ENCODE results near the gene TSGA10IP.
A peak's percentile ranks its signal among the peaks of the same experiment; 100 is the strongest.

The TSGA10IP gene

GRCh38 chr11:65918211-65919140, 26.8 kb upstream of the TSGA10IP start, which contains the start of gene C11orf68:
Gene C11orf68, minus strand, starts transcription at chr11:65919062. Its CDS starts 31 bp downstream, at chr11:65919031.
- ATAC-seq, result peak; percentile 72
- DNase-seq, result no peak

DNA sequence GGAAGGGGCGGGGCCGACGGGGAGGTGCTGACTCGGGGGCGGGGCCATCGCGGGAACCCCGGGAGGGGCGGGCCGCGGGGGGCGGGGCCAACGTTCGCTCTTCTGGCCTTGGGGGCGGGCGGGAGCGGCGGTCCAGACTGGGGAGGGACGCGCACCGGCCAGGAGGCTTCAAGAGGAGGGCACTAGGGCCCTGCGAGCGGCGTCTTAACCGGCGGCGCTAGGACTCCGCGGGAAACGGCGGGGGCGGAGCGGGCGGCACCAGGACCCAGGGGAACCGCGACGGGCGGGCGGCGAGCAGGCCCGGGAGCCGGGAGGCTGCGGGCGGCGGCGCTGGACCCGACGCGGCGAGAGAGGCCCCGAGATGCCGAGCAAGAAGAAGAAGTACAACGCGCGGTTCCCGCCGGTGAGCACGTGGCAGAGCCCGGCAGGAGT, 26.1 kb upstream of the TSGA10IP start, which contains the start of gene DRAP1:
DRAP1 (plus strand) TSS at position 286 of the 432 bp plus-strand sequence; CDS start at position 362, 76 bp downstream.
- peak; percentile 100 for DNase-seq
- peak; percentile 94 for ATAC-seq

DNA sequence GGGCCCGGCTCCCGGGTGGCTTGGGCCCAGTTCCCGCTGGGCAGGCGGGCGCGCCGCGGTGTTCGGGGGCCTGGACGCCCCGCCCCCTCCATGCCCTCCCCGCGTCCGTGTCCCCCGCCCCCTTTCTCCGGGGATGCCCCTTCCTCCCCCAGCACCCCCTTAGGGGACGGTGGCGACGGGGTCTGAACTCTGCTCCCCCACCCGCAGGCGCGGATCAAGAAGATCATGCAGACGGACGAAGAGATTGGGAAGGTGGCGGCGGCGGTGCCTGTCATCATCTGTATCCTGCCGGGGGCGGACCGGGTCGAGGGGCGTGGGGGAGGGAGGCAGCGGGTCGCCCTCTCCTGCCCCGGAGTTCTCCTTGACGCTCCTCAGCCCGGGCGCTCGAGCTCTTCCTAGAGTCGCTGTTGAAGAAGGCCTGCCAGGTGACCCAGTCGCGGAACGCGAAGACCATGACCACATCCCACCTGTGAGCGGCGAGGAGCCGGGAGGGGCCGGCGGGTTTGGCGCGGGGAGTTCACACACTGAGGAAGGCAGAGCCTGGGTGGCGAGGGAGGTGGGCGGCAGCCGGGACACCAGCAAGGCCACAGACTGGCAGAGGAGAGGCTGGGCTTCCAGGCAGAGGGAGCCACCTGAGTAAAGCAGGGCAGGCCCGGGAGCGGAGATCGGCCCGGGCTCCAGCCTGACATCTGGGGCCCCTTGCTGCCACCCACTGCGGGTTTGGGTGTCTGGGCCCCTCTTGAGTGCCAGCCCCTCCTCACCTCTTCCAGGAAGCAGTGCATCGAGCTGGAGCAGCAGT, 25.5 kb upstream of the TSGA10IP start:
- ATAC-seq, result peak; percentile 45

GRCh38 chr11:65920372-65920802, 24.9 kb upstream of the TSGA10IP start:
- no peak for ATAC-seq
- no peak for DNase-seq

More for the DNA sequence above, 25.5 kb upstream of the TSGA10IP start:
- peak; percentile 64 for DNase-seq

- DNase-seq, result no peak
- ATAC-seq, result no peak
Measured at GRCh38 chr11:65921033-65921555, 24.2 kb upstream of the TSGA10IP start.

DNA sequence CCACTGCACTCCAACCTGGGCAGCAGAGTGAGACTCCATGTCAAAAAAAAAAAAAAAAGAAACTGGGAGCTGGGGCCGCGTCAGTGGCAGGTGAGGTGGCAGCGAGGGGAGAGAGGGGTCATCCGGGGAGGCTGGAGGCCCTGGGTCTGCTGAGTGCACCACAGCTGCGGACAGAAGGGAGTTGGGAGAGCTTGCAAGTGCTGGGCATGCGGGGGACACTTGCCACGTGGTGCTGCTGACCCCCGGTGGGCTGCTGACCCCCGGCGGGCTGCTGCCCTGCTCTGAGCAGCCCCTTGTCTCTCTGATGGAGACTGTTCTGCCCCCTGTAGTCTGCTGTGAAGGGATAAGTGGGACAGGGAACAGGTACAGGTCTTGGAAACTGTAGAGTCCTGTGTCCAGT, 23.4 kb upstream of the TSGA10IP start:
- DNase-seq (no peak), ATAC-seq (no peak)

- ATAC-seq (no peak), DNase-seq (no peak)
Measured at GRCh38 chr11:65922565-65922964, 22.7 kb upstream of the TSGA10IP start.

DNA sequence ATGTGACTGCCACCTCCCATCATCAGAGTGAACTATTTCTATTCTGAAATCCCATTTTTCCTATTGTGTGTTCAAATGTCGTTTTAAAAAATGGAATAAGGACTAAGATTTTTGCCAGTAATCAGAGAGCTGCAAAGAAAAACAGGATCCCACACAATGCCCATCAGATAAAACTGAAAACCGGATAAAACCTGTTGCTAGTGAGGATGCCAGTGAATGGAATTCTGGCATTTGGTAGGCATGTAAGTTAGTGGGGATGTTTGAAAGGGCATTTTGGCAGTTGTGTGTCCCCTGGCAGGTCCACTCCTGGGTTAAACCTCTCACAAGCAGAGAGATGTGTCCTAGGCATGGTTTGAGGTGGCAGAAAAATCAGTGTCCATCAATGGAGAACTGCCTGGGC, 19.9 kb upstream of the TSGA10IP start:
- DNase-seq, result no peak
- no peak for ATAC-seq

DNA sequence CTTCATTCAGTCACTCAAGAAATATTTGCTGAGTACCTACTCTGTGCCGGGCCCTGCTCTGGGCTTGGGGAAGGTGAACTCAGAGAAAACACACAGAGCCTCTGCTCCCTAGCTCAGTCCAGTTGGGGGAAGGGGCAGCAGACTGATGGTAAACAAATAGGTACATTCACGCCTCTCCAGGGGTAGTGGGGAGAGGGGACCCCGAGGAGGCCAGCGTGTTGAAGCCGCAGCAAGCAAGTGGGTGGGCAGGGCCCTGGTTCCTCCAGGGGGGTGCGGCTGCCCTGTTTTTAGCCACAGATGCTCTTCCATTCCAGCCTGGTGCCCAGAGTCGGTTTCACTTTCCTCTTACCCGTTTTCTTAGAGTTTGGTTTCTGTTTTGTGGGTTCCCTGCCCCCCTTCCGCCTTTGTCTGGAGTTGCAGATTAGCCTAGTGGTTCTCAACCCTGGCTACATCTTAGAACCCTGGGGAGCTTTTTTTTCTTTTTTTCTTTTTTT, 17.3 kb upstream of the TSGA10IP start:
- ATAC-seq, result peak; percentile 81

DNA sequence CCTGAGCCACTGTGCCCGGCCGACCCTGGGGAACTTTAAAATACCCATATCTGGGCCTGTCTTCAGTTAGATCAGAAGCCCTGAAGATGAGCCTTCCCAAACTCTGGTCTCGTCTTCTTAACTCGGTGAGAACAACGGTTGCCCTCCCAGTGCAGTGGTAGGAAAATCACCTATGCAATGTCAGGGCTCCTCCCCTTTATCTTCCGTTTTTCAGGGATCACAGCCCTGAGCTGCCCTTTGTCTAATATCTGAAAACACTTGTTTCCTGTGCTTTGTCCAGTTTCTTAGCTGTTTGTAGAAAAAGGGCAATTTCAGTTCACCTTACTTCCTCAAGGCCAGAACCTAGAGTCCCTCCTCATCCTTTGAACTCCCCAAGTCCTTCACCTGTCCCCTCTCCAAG, 16.6 kb upstream of the TSGA10IP start:
- ATAC-seq (no peak), DNase-seq (no peak)

More for the DNA sequence above, 17.3 kb upstream of the TSGA10IP start:
- DNase-seq, result peak; percentile 75

- ATAC-seq, result peak; percentile 29
Measured at GRCh38 chr11:65931773-65932557, 13.3 kb upstream of the TSGA10IP start.

GRCh38 chr11:65932558-65932919, 12.7 kb upstream of the TSGA10IP start:
- DNase-seq (no peak), ATAC-seq (no peak)

More at GRCh38 chr11:65931773-65932557, 13.3 kb upstream of the TSGA10IP start:
- no peak for DNase-seq

DNA sequence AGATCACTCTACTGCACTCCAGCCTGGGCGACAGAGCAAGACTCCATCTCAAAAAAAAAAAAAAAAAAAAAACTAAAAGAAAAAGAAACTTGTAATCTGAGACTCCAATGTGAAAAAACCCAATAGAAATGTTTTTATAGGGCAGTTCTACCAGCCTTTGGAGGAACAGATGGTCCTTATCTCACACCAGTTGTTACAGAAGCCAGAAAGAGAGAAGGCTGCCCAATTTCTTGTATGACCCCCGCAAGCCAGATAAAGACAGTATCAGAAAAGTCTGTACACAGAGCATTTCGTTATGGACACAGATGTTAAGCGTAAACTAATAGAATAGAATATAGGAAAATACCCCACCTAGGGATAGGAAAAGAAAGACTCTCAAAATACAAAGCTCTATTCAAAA, 11.3 kb upstream of the TSGA10IP start:
- ATAC-seq, result no peak

DNA sequence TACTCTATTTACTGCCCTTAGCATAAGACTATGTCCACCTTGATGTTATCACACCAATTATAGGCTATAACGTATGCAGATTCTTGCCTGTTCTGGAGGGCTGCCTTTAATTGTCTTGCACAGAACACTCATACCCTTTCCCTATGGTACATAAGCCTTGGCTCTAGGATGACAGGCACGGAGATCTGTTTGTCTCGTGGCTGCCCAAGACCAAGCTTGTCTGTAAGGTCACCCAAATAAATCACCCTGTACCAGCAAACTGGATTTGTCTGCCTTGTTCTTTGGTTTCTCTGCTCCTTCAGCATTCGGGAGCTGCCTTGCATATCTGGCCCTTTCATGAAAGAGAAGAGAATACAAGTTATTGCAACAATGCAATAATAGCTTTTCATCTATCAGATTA, 7.5 kb upstream of the TSGA10IP start:
- no peak for ATAC-seq
- no peak for DNase-seq

More for the DNA sequence above, 11.3 kb upstream of the TSGA10IP start:
- DNase-seq, result no peak

DNA sequence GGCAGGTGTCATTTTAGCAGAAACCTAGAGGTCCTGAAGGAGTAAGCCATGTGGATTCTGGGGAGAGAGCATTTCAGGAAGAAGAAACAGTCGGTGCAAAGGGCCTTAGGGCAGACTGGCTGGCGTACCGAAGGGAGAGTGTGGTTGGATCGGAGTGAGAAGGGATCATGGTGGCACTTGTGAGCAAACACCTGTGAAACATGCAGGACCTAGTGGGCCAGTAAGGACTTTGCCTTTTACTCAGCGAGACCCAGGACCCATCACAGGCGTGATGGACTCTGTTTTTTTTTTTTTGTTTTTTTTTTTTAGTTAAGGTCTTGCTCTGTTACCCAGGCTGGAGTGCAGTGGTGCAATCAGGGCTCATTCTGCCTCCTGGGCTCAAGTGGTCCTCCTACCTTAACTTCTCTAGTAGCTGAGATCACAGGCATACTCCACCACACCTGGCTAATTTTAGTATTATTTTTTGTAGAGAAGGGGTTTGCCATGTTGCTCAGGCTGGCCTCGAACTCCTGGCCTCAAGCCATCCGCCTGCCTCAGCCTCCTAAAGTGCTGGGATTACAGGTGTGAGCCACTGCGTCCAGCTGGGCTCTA, 3.5 kb upstream of the TSGA10IP start:
- ATAC-seq (no peak), DNase-seq (no peak)

GRCh38 chr11:65942531-65942930, 2.7 kb upstream of the TSGA10IP start:
- no peak for ATAC-seq

DNA sequence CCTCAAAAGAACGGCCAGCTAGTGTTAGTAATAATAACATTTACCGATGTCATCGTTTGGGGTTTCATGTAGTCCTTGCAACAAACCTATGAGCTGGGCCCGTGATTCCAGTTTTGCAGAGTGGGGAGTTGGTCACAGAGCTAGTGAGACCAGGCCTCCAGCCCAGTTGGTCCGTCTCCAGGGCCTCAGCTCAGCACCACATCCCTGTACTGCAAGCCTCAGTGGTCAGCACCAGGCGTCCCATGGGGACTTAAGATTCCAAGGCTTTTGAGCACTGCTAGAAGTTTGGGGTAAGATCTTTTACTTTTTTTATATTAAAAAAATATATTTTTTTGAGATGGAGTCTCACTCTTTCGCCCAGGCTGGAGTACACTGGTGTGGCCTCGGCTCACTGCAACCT, 1.1 kb upstream of the TSGA10IP start:
- DNase-seq, result no peak
- ATAC-seq, result no peak

More at GRCh38 chr11:65942531-65942930, 2.7 kb upstream of the TSGA10IP start:
- DNase-seq, result no peak

DNA sequence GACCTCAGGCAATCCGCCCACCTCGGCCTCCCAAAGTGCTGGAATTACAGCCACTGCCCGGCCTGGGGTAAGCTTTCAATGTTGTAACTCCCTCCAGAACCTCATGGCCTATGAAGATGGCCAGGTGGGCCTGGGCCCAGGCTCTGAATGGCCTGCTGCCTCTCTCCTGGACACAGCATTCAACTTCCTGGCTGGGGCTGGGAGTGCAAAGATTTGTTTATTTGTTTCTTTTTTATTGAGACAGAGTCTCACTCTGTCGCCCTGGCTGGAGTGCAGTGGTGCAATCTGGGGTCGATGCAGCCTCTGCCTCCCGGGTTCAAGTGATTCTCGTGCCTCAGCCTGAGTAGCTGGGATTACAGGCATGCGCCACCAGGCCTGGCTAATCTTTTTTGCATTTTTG, 513 bp upstream of the TSGA10IP start:
- DNase-seq (no peak), ATAC-seq (no peak)

GRCh38 chr11:65945941-65946558, 770 bp downstream of the TSGA10IP start:
- ATAC-seq, result no peak
- DNase-seq, result no peak

- DNase-seq, result no peak
Measured at GRCh38 chr11:65946655-65947054, 1.4 kb downstream of the TSGA10IP start.

More at GRCh38 chr11:65946655-65947054, 1.4 kb downstream of the TSGA10IP start:
- ATAC-seq, result no peak
